H9 (cell line): ENCODE results near the gene CELA3B. TPM values are rescaled to one million over a fixed set of nuclear protein-coding genes. Genes with fewer than 3 reads are reported as not detected.
A peak's percentile ranks its signal among the peaks of the same experiment; 100 is the strongest.

Source experiments
- DNase-seq: peaks from one replicate; pipeline ENCODE4 v3.0.0-alpha.2; 2017
- H2AFZ ChIP-seq: one replicate; pipeline ENCODE4 v1.6.1; 2013; ENCODE audit warnings: mild to moderate bottlenecking, low read length, control low read depth, moderate library complexity
- H2AK5ac ChIP-seq: 2 replicates; pipeline ENCODE4 v1.6.1; 2013; ENCODE audit warnings: low read length, control low read depth, mixed read lengths; ENCODE audit not compliant: insufficient read length
- H2BK120ac ChIP-seq: one replicate; pipeline ENCODE4 v1.6.1; 2013; ENCODE audit warnings: low read depth, mild to moderate bottlenecking, low read length, control low read depth, inconsistent platforms; ENCODE audit not compliant: poor library complexity, severe bottlenecking
- H2BK12ac ChIP-seq: 2 replicates; pipeline ENCODE4 v1.6.1; 2013; ENCODE audit warnings: low read length, control low read depth, mixed read lengths, low read depth; ENCODE audit not compliant: insufficient read length
- H2BK15ac ChIP-seq: 2 replicates; pipeline ENCODE4 v1.6.1; 2013; ENCODE audit warnings: low read depth, low read length, control low read depth
- H2BK20ac ChIP-seq: one replicate; pipeline ENCODE4 v1.6.1; 2013; ENCODE audit warnings: low read depth, mild to moderate bottlenecking, low read length, control low read depth, inconsistent platforms; ENCODE audit not compliant: poor library complexity, severe bottlenecking
- H2BK5ac ChIP-seq: 2 replicates; pipeline ENCODE4 v1.6.1; 2013; ENCODE audit warnings: low read length, control low read depth, mixed read lengths; ENCODE audit not compliant: insufficient read length
- H3K14ac ChIP-seq: 2 replicates; pipeline ENCODE4 v1.6.1; 2013; ENCODE audit warnings: low read length, control low read depth; ENCODE audit not compliant: insufficient read depth
- H3K18ac ChIP-seq: 2 replicates; pipeline ENCODE4 v1.6.1; 2013; ENCODE audit warnings: low read depth, mild to moderate bottlenecking, mixed read lengths, low read length, control low read depth; ENCODE audit not compliant: insufficient read length
- H3K23ac ChIP-seq: 2 replicates; pipeline ENCODE4 v1.6.1; 2013; ENCODE audit warnings: low read length, control low read depth, mixed read lengths, low read depth; ENCODE audit not compliant: insufficient read length
- H3K23me2 ChIP-seq: 2 replicates; pipeline ENCODE4 v1.6.1; 2013; ENCODE audit warnings: low read depth, mild to moderate bottlenecking, mixed read lengths, low read length, control low read depth; ENCODE audit not compliant: insufficient read length, poor library complexity, severe bottlenecking
- H3K27ac ChIP-seq: 2 replicates; pipeline ENCODE4 v1.5.1; 2013; ENCODE audit warnings: low read length, control low read depth, mixed read lengths, low read depth; ENCODE audit not compliant: insufficient read length
- H3K27me3 ChIP-seq: 2 replicates; pipeline ENCODE4 v1.6.1; 2013; ENCODE audit warnings: low read length, control low read depth, inconsistent platforms; ENCODE audit not compliant: insufficient read depth
- H3K4ac ChIP-seq: 2 replicates; pipeline ENCODE4 v1.6.1; 2013; ENCODE audit warnings: low read depth, mild to moderate bottlenecking, control low read depth, inconsistent platforms, low read length, moderate library complexity
- H3K4me1 ChIP-seq: 2 replicates; pipeline ENCODE4 v1.6.1; 2013; ENCODE audit warnings: low read length, control low read depth, inconsistent platforms; ENCODE audit not compliant: insufficient read depth
- H3K4me2 ChIP-seq: 2 replicates; pipeline ENCODE4 v1.6.1; 2013; ENCODE audit warnings: low read length, control low read depth, mixed read lengths; ENCODE audit not compliant: insufficient read length, insufficient read depth
- H3K56ac ChIP-seq: 2 replicates; pipeline ENCODE4 v1.6.1; 2013; ENCODE audit warnings: low read depth, mild to moderate bottlenecking, mixed read lengths, low read length, control low read depth; ENCODE audit not compliant: insufficient read length
- H3K79me1 ChIP-seq: 2 replicates; pipeline ENCODE4 v1.6.1; 2013; ENCODE audit warnings: low read depth, mild to moderate bottlenecking, moderate library complexity, low read length, control low read depth, inconsistent platforms; ENCODE audit not compliant: insufficient read depth, poor library complexity, severe bottlenecking
- H3K79me2 ChIP-seq: 2 replicates; pipeline ENCODE4 v1.6.1; 2013; ENCODE audit warnings: low read length, control low read depth, inconsistent platforms; ENCODE audit not compliant: insufficient read depth
- H3K9ac ChIP-seq: 2 replicates; pipeline ENCODE4 v1.6.1; 2013; ENCODE audit warnings: low read length, control low read depth, mixed read lengths; ENCODE audit not compliant: insufficient read length; ENCODE audit errors: extremely low read depth
- H3K9me3 ChIP-seq: one replicate; pipeline ENCODE4 v1.6.1; 2013; ENCODE audit warnings: low read depth, low read length, inconsistent platforms; ENCODE audit not compliant: control insufficient read depth
- H3T11ph ChIP-seq: one replicate; pipeline ENCODE4 v1.6.1; 2013; ENCODE audit warnings: mild to moderate bottlenecking, low read length, control low read depth, inconsistent platforms
- H4K20me1 ChIP-seq: one replicate; pipeline ENCODE4 v1.6.1; 2013; ENCODE audit not compliant: control insufficient read depth, insufficient read length, insufficient read depth
- H4K5ac ChIP-seq: 2 replicates; pipeline ENCODE4 v1.6.1; 2013; ENCODE audit warnings: low read depth, mild to moderate bottlenecking, mixed read lengths, low read length, control low read depth; ENCODE audit not compliant: insufficient read length
- H4K8ac ChIP-seq: replicated peaks from 2 replicates; pipeline ENCODE4 v1.6.1; 2013; ENCODE audit warnings: low read length, control low read depth, mixed read lengths, low read depth; ENCODE audit not compliant: insufficient read length
- H4K91ac ChIP-seq: 2 replicates; pipeline ENCODE4 v1.6.1; 2013; ENCODE audit warnings: low read depth, mild to moderate bottlenecking, moderate library complexity, mixed read lengths, low read length, control low read depth; ENCODE audit not compliant: insufficient read length
- H3K27ac Mint-ChIP-seq, 3 experiments: 2 replicates in 2 of 3; 3 replicates in 1 of 3; pipeline ENCODE4 v1.8.0; 2020 to 2021; ENCODE audit warnings: mixed read lengths in 3 of 3, mild to moderate bottlenecking in 1 of 3, moderate library complexity in 1 of 3
- H3K27me3 Mint-ChIP-seq: 2 replicates; pipeline ENCODE4 v1.8.0; 2021; ENCODE audit warnings: low read depth, mild to moderate bottlenecking, moderate library complexity, mixed read lengths
- H3K36me3 Mint-ChIP-seq, 3 experiments: 2 replicates in 2 of 3; 3 replicates in 1 of 3; pipeline ENCODE4 v1.8.0; 2020 to 2021; ENCODE audit warnings: low read depth in 3 of 3, mixed read lengths in 3 of 3; ENCODE audit not compliant: insufficient read depth in 1 of 3
- H3K4me1 Mint-ChIP-seq, 2 experiments: 2 replicates each; pipeline ENCODE4 v1.8.0; 2020; ENCODE audit warnings: mixed read lengths in 2 of 2
- H3K4me3 Mint-ChIP-seq, 2 experiments: 2 replicates in 1 of 2; 3 replicates in 1 of 2; pipeline ENCODE4 v1.8.0; 2020 to 2021; ENCODE audit warnings: mild to moderate bottlenecking in 2 of 2, mixed read lengths in 2 of 2, moderate library complexity in 1 of 2
- H3K9me3 Mint-ChIP-seq, 2 experiments: 2 replicates in 1 of 2; 3 replicates in 1 of 2; pipeline ENCODE4 v1.8.0; 2020; ENCODE audit warnings: mild to moderate bottlenecking in 2 of 2, mixed read lengths in 2 of 2, moderate library complexity in 1 of 2
- CTCF ChIP-seq: fragments of 200-600 bp; sonication (generic); conservative IDR thresholded peaks from 3 replicates; pipeline ENCODE4 v1.8.0; 2021; ENCODE audit warnings: antibody characterized with exemption, mild to moderate bottlenecking
- WGBS: extraction: QIAGEN DNeasy Blood & Tissue Kit; methylation state at CpG from one replicate; pipeline ENCODE4 v1.1.7; 2013; ENCODE audit warnings: missing lambda C conversion rate, low lambda C conversion rate, mixed read lengths; ENCODE audit not compliant: insufficient read length; ENCODE audit errors: extremely low coverage; 5-methylcytosine and 5-hydroxymethylcytosine counted together
- total RNA-seq: library from RNA; stranded (reverse); gene quantifications from 2 replicates; pipeline ENCODE4 v1.2.1, GENCODE V29; 2021

Gene CELA3B
- total RNA-seq, 1 experiment from 2014 or later: not detected

- H3K27me3 Mint-ChIP-seq: no peaks in the 10 kb centered on the region; the same call in 1 of the 2 replicates
- peaks cover 4% of the 10 kb centered on the region; the same call in 1 of the 2 replicates for H3K4me1 ChIP-seq
These were observed 46.7 kb upstream of the CELA3B start for GRCh38 chr1:21930080-21930571.

More at GRCh38 chr1:21930080-21930571, 46.7 kb upstream of the CELA3B start:
- no peak overlapping the region for H2BK5ac ChIP-seq
- H3K23ac ChIP-seq: no peak overlapping the region
- no peak overlapping the region for H4K91ac ChIP-seq
- H3K23me2 ChIP-seq: no peaks in the 10 kb centered on the region
- H3K4me2 ChIP-seq: no peak overlapping the region
- WGBS: no CpG with 5 or more reads among the region's 8 CpGs
- Mint-ChIP-seq H3K4me1 (peaks cover 26 to 41% of the 10 kb centered on the region in 2 experiments), H3K9me3 (no peaks in the 10 kb centered on the region), H3K4me3 (no peak overlapping the region), H3K36me3 (peaks cover 3 to 21% (median 13%) of the 10 kb centered on the region in 3 experiments; a peak in 6 of 7 replicates), H3K27ac (peak overlapping the region; percentile 9 to 74 (median 30); a peak in 4 of 7 replicates)
- H4K8ac ChIP-seq: no peak overlapping the region
- no peak overlapping the region for H3T11ph ChIP-seq
- no peak overlapping the region for H2BK120ac ChIP-seq
- H3K4ac ChIP-seq: no peak overlapping the region
- H3K79me2 ChIP-seq: peaks cover 4% of the 10 kb centered on the region; the same call in 1 of the 2 replicates
- H3K56ac ChIP-seq: no peak overlapping the region
- no peaks in the 10 kb centered on the region for H3K9me3 ChIP-seq
- no peak overlapping the region for H2BK12ac ChIP-seq
- no peak overlapping the region for H3K9ac ChIP-seq
- no peak overlapping the region for H3K14ac ChIP-seq
- no peaks in the 10 kb centered on the region for H3K27me3 ChIP-seq
- H3K79me1 ChIP-seq: peaks cover 3% of the 10 kb centered on the region
- no peak overlapping the region for H2BK15ac ChIP-seq
- H2BK20ac ChIP-seq: no peak overlapping the region
- no peak for DNase-seq
- no peak overlapping the region for H3K27ac ChIP-seq
- no peaks in the 10 kb centered on the region for H4K20me1 ChIP-seq
- H2AFZ ChIP-seq: no peak overlapping the region
- no peak overlapping the region for H3K18ac ChIP-seq
- no peak for TF ChIP-seq CTCF
- H2AK5ac ChIP-seq: no peak overlapping the region
- no peak overlapping the region for H4K5ac ChIP-seq
